HG02981 (cell line): Measurements from ENCODE around the gene ENO2.
"Not testable (repeated sequence)": the region's sequence is repeated elsewhere in the genome, so short reads cannot be mapped to it uniquely, and the experiment has no call there.

Experiments used
- ATAC-seq: cut with Tn5 transposase; IDR thresholded peaks from one replicate; pipeline ENCODE4 v1.9.1; 2021; ENCODE audit warnings: mild to moderate bottlenecking, moderate library complexity; ENCODE audit not compliant: unreplicated experiment

ENO2 gene

GRCh38 chr12:6886206-6886999 is 28.0 kb upstream of the ENO2 start:
- ATAC-seq, result not testable (repeated sequence)

GRCh38 chr12:6887460-6887859 is 26.9 kb upstream of the ENO2 start:
- ATAC-seq, result no peak

- ATAC-seq, result no peak
These were observed 26.0 kb upstream of the ENO2 start for GRCh38 chr12:6888360-6888759.

GRCh38 chr12:6888794-6889193 is 25.6 kb upstream of the ENO2 start:
- not testable (repeated sequence) for ATAC-seq

- not testable (repeated sequence) for ATAC-seq
These were observed 24.4 kb upstream of the ENO2 start for GRCh38 chr12:6889775-6890573.

- ATAC-seq, result peak; percentile 96
These were observed 23.4 kb upstream of the ENO2 start for GRCh38 chr12:6890789-6891645.

- no peak for ATAC-seq
These were observed 22.8 kb upstream of the ENO2 start for GRCh38 chr12:6891646-6892001.

GRCh38 chr12:6892683-6893082 is 21.7 kb upstream of the ENO2 start:
- not testable (repeated sequence) for ATAC-seq

GRCh38 chr12:6894321-6894720 is 20.1 kb upstream of the ENO2 start:
- no peak for ATAC-seq

- ATAC-seq, result no peak
These were observed 17.4 kb upstream of the ENO2 start for GRCh38 chr12:6896846-6897435.

- ATAC-seq, result no peak
These were observed 15.0 kb upstream of the ENO2 start for GRCh38 chr12:6899427-6899826.

- no peak for ATAC-seq
These were observed 14.4 kb upstream of the ENO2 start for GRCh38 chr12:6899837-6900519.

- no peak for ATAC-seq
These were observed 11.9 kb upstream of the ENO2 start for GRCh38 chr12:6902448-6902847.

GRCh38 chr12:6903722-6904121 is 10.7 kb upstream of the ENO2 start:
- no peak for ATAC-seq

- ATAC-seq, result peak; percentile 93
These were observed 9.8 kb upstream of the ENO2 start, which contains the start of gene LRRC23 for GRCh38 chr12:6904280-6905276. Gene LRRC23, plus strand, starts transcription at chr12:6904822. Its CDS starts 812 bp downstream, at chr12:6905634.

- no peak for ATAC-seq
These were observed 8.9 kb upstream of the ENO2 start for GRCh38 chr12:6905414-6906040.

- not testable (repeated sequence) for ATAC-seq
These were observed 6.2 kb upstream of the ENO2 start for GRCh38 chr12:6908141-6908540.

GRCh38 chr12:6909421-6910145 is 4.8 kb upstream of the ENO2 start:
- no peak for ATAC-seq
